ENCODE data around the gene NFKBIB.

The NFKBIB gene

DNA sequence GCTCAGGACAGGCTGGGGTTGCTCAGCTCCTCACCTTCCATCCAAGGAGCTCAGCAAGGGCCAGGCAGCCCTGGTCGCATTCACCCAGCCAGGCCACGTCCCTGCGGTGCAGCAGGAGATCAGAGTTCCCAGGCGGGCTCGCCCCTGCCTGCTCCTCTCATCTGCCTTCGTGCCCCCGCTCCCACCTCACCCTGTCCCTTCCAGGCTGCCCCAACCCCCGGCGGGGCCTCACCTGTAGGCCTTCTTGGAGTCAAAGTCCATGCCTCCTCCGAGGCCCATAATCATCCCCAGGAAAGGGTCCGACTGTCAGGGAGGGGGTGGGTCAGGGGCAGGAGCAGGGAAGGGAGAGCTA, 20.4 kb upstream of the NFKBIB start:
- H2AFZ ChIP-seq (ENCODE audit: low read depth, low read length, severe bottlenecking) = no peak overlapping the region
- peak overlapping the region; percentile 77; the same call in 1 of the 2 replicates for H3K9ac ChIP-seq (ENCODE audit: low read length)
- H4K20me1 ChIP-seq (ENCODE audit: low read depth, low read length) = no peaks in the 10 kb centered on the region
- peak overlapping the region; percentile 84 for H3K4me2 ChIP-seq (ENCODE audit: low read depth, low read length, poor library complexity, severe bottlenecking)
- TF ChIP-seq, protein P1, sequence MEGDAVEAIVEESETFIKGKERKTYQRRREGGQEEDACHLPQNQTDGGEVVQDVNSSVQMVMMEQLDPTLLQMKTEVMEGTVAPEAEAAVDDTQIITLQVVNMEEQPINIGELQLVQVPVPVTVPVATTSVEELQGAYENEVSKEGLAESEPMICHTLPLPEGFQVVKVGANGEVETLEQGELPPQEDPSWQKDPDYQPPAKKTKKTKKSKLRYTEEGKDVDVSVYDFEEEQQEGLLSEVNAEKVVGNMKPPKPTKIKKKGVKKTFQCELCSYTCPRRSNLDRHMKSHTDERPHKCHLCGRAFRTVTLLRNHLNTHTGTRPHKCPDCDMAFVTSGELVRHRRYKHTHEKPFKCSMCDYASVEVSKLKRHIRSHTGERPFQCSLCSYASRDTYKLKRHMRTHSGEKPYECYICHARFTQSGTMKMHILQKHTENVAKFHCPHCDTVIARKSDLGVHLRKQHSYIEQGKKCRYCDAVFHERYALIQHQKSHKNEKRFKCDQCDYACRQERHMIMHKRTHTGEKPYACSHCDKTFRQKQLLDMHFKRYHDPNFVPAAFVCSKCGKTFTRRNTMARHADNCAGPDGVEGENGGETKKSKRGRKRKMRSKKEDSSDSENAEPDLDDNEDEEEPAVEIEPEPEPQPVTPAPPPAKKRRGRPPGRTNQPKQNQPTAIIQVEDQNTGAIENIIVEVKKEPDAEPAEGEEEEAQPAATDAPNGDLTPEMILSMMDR (IDR thresholded peaks at IDR 0.05; ENCODE audit: insufficient read depth, low read length, poor library complexity, severe bottlenecking) = no peak
- TF ChIP-seq EZH2phosphoT487 (conservative IDR thresholded peaks at IDR 0.05; ENCODE audit: low read length) = no peak
- H3K4me3 ChIP-seq (ENCODE audit: insufficient read depth, low read length, poor library complexity, severe bottlenecking) = no peak overlapping the region
- no peaks in the 10 kb centered on the region for H3K79me2 ChIP-seq (ENCODE audit: insufficient read depth, low read length)
- no peaks in the 10 kb centered on the region for H3K9me3 ChIP-seq (ENCODE audit: insufficient read depth, low read length)
- no peaks in the 10 kb centered on the region for H3K27me3 ChIP-seq (ENCODE audit: low read length)
- peaks cover 26% of the 10 kb centered on the region for H3F3A ChIP-seq (ENCODE audit: insufficient read depth)
- no peaks in the 10 kb centered on the region for H3K9me2 ChIP-seq (replicated peaks; ENCODE audit: insufficient read depth, low read length)
- no peaks in the 10 kb centered on the region for H3K36me3 ChIP-seq (ENCODE audit: low read length)
- no peak overlapping the region; the same call in 1 of the 2 replicates for H3K27ac ChIP-seq (ENCODE audit: low read depth, low read length)

DNA sequence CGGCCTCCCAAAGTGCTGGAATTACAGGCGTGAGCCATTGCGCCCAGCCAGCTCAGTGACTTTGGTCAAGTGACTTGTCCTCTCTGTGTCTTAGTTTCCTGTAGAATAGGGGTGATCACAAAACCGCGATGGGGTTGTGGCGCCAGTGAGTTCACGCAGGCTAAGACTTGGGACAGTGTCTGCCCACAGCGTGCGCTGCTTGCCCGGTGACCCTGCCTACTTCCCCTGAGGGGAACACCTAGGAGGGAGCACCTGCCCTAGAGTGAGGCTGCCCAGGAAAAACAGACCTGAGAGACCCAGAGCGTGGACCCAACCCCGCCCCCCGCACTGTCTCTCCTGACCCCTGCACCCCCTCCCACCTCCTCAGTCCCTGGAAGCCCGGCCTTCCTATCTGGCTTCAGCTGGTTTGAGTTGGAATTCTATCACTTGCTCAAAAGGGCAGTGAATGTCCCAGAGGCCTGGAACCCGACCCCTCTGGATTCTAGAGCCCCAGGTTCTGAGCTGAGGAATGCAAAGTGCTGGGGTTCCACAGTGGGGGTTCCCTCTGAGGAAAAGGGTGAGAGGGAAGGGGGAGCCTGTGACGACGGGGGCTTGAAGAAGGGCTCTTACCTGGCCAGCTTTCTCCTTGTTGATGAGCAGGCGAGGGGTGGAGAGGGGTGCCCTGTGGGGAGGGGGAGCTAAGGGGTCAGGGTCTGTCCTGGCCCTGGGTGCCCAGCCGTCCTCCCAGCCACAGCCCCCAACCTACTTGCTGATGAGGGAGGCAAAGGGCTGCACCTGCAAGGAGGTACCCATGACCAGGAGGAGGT, 19.5 kb upstream of the NFKBIB start:
- Histone ChIP-seq H3K4me3 (ENCODE audit: insufficient read depth, low read length, poor library complexity, severe bottlenecking) (no peak overlapping the region), H4K20me1 (ENCODE audit: low read depth, low read length) (no peaks in the 10 kb centered on the region), H3K4me2 (ENCODE audit: low read depth, low read length, poor library complexity, severe bottlenecking) (no peak overlapping the region), H3K79me2 (ENCODE audit: insufficient read depth, low read length) (no peaks in the 10 kb centered on the region), H3K36me3 (ENCODE audit: low read length) (no peaks in the 10 kb centered on the region), H3K27ac (ENCODE audit: low read depth, low read length) (no peak overlapping the region), H3K27me3 (ENCODE audit: low read length) (no peaks in the 10 kb centered on the region), H3F3A (ENCODE audit: insufficient read depth) (peaks cover 26% of the 10 kb centered on the region), H3K9me2 (replicated peaks; ENCODE audit: insufficient read depth, low read length) (no peaks in the 10 kb centered on the region), H3K9me3 (ENCODE audit: insufficient read depth, low read length) (no peaks in the 10 kb centered on the region), H2AFZ (ENCODE audit: low read depth, low read length, severe bottlenecking) (no peak overlapping the region), H3K9ac (ENCODE audit: low read length) (no peak overlapping the region)
- TF ChIP-seq EZH2phosphoT487 (conservative IDR thresholded peaks at IDR 0.05; ENCODE audit: low read length) = no peak
- TF ChIP-seq, protein P1 (IDR thresholded peaks at IDR 0.05; ENCODE audit: insufficient read depth, low read length, poor library complexity, severe bottlenecking) = no peak

DNA sequence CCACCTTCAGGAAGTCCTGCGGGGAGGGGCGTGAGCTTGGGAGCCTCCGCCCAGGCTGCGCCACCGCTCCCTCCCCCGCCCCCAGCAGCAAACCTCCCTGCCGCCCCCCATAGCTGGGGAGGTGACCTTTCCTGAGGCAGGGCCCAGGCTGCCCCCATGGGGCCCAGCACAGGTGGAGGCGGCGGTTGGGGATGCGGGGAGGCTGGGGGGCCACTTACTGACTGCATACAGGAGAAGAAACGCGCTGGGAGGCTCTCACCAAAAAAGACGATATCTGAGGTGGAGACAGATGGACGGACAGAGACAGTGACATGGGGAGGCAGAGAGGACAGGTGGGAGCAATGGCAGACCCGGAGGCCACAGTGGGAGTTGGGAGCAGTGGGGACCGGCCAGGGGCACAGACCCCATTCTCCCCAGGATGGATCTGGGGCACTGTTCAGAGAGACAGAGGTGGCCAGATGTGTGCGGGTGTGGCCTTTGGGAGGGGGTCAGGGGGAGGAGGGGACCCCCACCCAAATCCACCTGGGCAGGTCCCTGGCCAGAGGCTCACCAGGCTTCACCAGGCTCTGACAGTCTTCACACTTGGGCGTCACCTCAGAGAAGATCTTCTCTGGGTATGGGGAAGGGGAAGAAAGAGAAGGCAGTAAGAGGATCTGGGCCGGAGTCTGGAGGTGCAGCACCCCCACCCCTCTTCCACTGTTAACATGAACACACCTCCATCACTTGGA, 18.7 kb upstream of the NFKBIB start:
- no peak overlapping the region for H3K4me3 ChIP-seq (ENCODE audit: insufficient read depth, low read length, poor library complexity, severe bottlenecking)
- H3K79me2 ChIP-seq (ENCODE audit: insufficient read depth, low read length) = no peaks in the 10 kb centered on the region
- TF ChIP-seq, protein P1 (IDR thresholded peaks at IDR 0.05; ENCODE audit: insufficient read depth, low read length, poor library complexity, severe bottlenecking) = no peak
- TF ChIP-seq EZH2phosphoT487 (conservative IDR thresholded peaks at IDR 0.05; ENCODE audit: low read length) = no peak
- peaks cover 20% of the 10 kb centered on the region for H3F3A ChIP-seq (ENCODE audit: insufficient read depth)
- no peaks in the 10 kb centered on the region for H4K20me1 ChIP-seq (ENCODE audit: low read depth, low read length)
- no peaks in the 10 kb centered on the region for H3K27me3 ChIP-seq (ENCODE audit: low read length)
- no peak overlapping the region for H3K27ac ChIP-seq (ENCODE audit: low read depth, low read length)
- no peaks in the 10 kb centered on the region for H3K9me3 ChIP-seq (ENCODE audit: insufficient read depth, low read length)
- no peak overlapping the region for H3K4me2 ChIP-seq (ENCODE audit: low read depth, low read length, poor library complexity, severe bottlenecking)
- no peak overlapping the region for H3K9ac ChIP-seq (ENCODE audit: low read length)
- H3K9me2 ChIP-seq (replicated peaks; ENCODE audit: insufficient read depth, low read length) = no peaks in the 10 kb centered on the region
- H3K36me3 ChIP-seq (ENCODE audit: low read length) = no peaks in the 10 kb centered on the region
- H2AFZ ChIP-seq (ENCODE audit: low read depth, low read length, severe bottlenecking) = no peak overlapping the region

All from SU-DHL-6 (cell line).